HepG2 (cell line): ENCODE results near the gene SEC14L2. TPM values are rescaled to one million over a fixed set of nuclear protein-coding genes. Genes with fewer than 3 reads are reported as not detected.

Experiments
- ATAC-seq: fragments of 200-7000 bp; cut with Tn5 transposase; 3 replicates; pipeline ENCODE4 v1.9.1; 2020; ENCODE audit warnings: mild to moderate bottlenecking, moderate library complexity
- BruUV-seq: library from RNA; stranded (reverse); fragments of 400-500 nt; replicated peaks from 2 replicates; lab custom pipeline; 2021; lab: Mats Ljungman, UMichigan
- CTCF ChIA-PET: fragments of 300-600 bp; formaldehyde crosslinking; extraction: SDS; loops from one replicate; lab custom pipeline; 2021; ENCODE audit warnings: low total read pairs, inconsistent platforms, low intra/inter-chr PET ratio; lab: Yijun Ruan, JAX
- POLR2A ChIA-PET: fragments of 350-600 bp; sonication (Branson Sonifier 250); formaldehyde crosslinking; loops from one replicate; lab custom pipeline; 2020; ENCODE audit warnings: antibody characterized with exemption, inconsistent platforms; lab: Yijun Ruan, JAX
- DNase-seq: peaks from one replicate; pipeline ENCODE4 v3.0.0-alpha.2; 2015; ENCODE audit warnings: low spot score
- FAIRE-seq: peaks from 3 replicates; lab custom pipeline; 2011; peaks lifted over from hg19 to GRCh38; lab: Jason Lieb, UNC
- H2AFZ ChIP-seq: one replicate; pipeline ENCODE4 v1.6.1; 2011; ENCODE audit warnings: low read length, inconsistent platforms
- H3K27ac ChIP-seq: fragments of 300-600 bp; 3 replicates; pipeline ENCODE4 v1.8.0; 2011; ENCODE audit warnings: mixed run types, mild to moderate bottlenecking, mixed read lengths, low read length, inconsistent platforms; ENCODE audit not compliant: insufficient read depth; ENCODE audit errors: extremely low read length
- H3K27me3 ChIP-seq, 2 experiments: fragments of 200-600 bp in 1 of 2; 2 replicates in 1 of 2; 3 replicates in 1 of 2; pipeline versions ENCODE4 v1.6.0 to v1.8.0; 2011; ENCODE audit warnings: low read length in 2 of 2, mild to moderate bottlenecking in 2 of 2, moderate library complexity in 2 of 2, inconsistent platforms in 1 of 2; ENCODE audit not compliant: insufficient read depth in 2 of 2, control insufficient read depth in 1 of 2
- H3K36me3 ChIP-seq, 2 experiments: fragments of 200-600 bp in 1 of 2; replicated peaks in 1 of 2; 2 replicates in 1 of 2; 3 replicates in 1 of 2; pipeline versions ENCODE4 v1.5.1 to v1.8.0; 2011; ENCODE audit warnings: low read length in 2 of 2, inconsistent platforms in 1 of 2; ENCODE audit not compliant: insufficient read depth in 2 of 2, control insufficient read depth in 1 of 2
- H3K4me1 ChIP-seq: 2 replicates; pipeline ENCODE4 v1.5.1; 2012; ENCODE audit warnings: low read length, inconsistent platforms; ENCODE audit not compliant: insufficient read depth
- H3K4me2 ChIP-seq: 2 replicates; pipeline ENCODE4 v1.6.0; 2011; ENCODE audit warnings: low read depth, low read length, inconsistent platforms
- H3K4me3 ChIP-seq, 3 experiments: fragments of 200-600 bp in 1 of 3; sonication (generic), shearing (Covaris generic) in 1 of 3; replicated peaks in 1 of 3; 2 replicates each; pipeline ENCODE4 v1.5.1; 2011 to 2016; ENCODE audit warnings: low read length in 3 of 3, inconsistent platforms in 2 of 3, low read depth in 2 of 3, mild to moderate bottlenecking in 2 of 3, control low read depth in 1 of 3, mixed read lengths in 1 of 3; ENCODE audit not compliant: insufficient read depth in 1 of 3
- H3K79me2 ChIP-seq: one replicate; pipeline ENCODE4 v1.6.1; 2011; ENCODE audit warnings: low read length, inconsistent platforms; ENCODE audit not compliant: insufficient read depth
- H3K9ac ChIP-seq: 2 replicates; pipeline ENCODE4 v1.6.0; 2011; ENCODE audit warnings: mild to moderate bottlenecking, low read depth, low read length, inconsistent platforms; ENCODE audit not compliant: insufficient read depth
- H3K9me3 ChIP-seq: 2 replicates; pipeline ENCODE4 v1.5.1; 2012; ENCODE audit warnings: mild to moderate bottlenecking, low read length
- H4K20me1 ChIP-seq: 2 replicates; pipeline ENCODE4 v1.6.0; 2011; ENCODE audit warnings: inconsistent platforms, mild to moderate bottlenecking, low read length, moderate library complexity; ENCODE audit not compliant: insufficient read depth
- ESRRA ChIP-seq: sonication (generic); formaldehyde crosslinking; IDR thresholded peaks from 2 replicates; pipeline ENCODE4 v1.5.1; 2020; ENCODE audit warnings: mild to moderate bottlenecking, low read depth, missing genetic modification reagents
- HES4 ChIP-seq: sonication (generic); formaldehyde crosslinking; IDR thresholded peaks from 2 replicates; pipeline ENCODE4 v1.9.0; 2021; ENCODE audit warnings: mild to moderate bottlenecking, missing genetic modification reagents, borderline replicate concordance
- MAFG ChIP-seq: sonication (generic); formaldehyde crosslinking; IDR thresholded peaks from 2 replicates; pipeline ENCODE4 v1.5.1; 2020; ENCODE audit warnings: mild to moderate bottlenecking, missing genetic modification reagents
- MAZ ChIP-seq, 2 experiments: sonication (generic) in 1 of 2; formaldehyde crosslinking in 1 of 2; IDR thresholded peaks; 2 replicates each; pipeline versions ENCODE4 v1.5.0 to v1.6.1; 2012 to 2020; ENCODE audit warnings: low read depth in 2 of 2, mild to moderate bottlenecking in 2 of 2, borderline replicate concordance in 1 of 2, improper control_type of control experiment in 1 of 2, low read length in 1 of 2, missing genetic modification reagents in 1 of 2, moderate library complexity in 1 of 2
- NONO ChIP-seq, 2 experiments: fragments of 450-650 bp in 1 of 2; sonication (generic) in 1 of 2; formaldehyde crosslinking in 1 of 2; IDR thresholded peaks in 1 of 2; conservative IDR thresholded peaks in 1 of 2; 2 replicates each; pipeline versions ENCODE4 v1.6.1 to v1.8.0; 2017 to 2022; ENCODE audit warnings: mild to moderate bottlenecking in 1 of 2, missing genetic modification reagents in 1 of 2, moderate library complexity in 1 of 2
- POLR2A ChIP-seq, 2 experiments: IDR thresholded peaks; 2 replicates each; pipeline ENCODE4 v1.6.1; 2011; ENCODE audit warnings: low read depth in 2 of 2, low read length in 2 of 2, mild to moderate bottlenecking in 1 of 2, moderate library complexity in 1 of 2; ENCODE audit not compliant: insufficient read depth in 1 of 2
- POLR2AphosphoS5 ChIP-seq: IDR thresholded peaks from 2 replicates; pipeline ENCODE4 v1.6.1; 2012; ENCODE audit warnings: low read depth, low read length
- SNAI1 ChIP-seq: sonication (generic); formaldehyde crosslinking; IDR thresholded peaks from 2 replicates; pipeline ENCODE4 v1.5.0; 2020; ENCODE audit warnings: mild to moderate bottlenecking, missing genetic modification reagents, borderline replicate concordance
- SOX6 ChIP-seq, 2 experiments: fragments of 450-650 bp in 1 of 2; sonication (generic) in 1 of 2; formaldehyde crosslinking in 1 of 2; IDR thresholded peaks; 2 replicates each; pipeline versions ENCODE4 v1.4.0 to v1.6.1; 2017 to 2020; ENCODE audit warnings: antibody characterized with exemption in 1 of 2, mild to moderate bottlenecking in 1 of 2, missing genetic modification reagents in 1 of 2
- ZFP36L1 ChIP-seq: sonication (generic); formaldehyde crosslinking; IDR thresholded peaks from 2 replicates; pipeline ENCODE4 v1.8.0; 2022; ENCODE audit warnings: mild to moderate bottlenecking, missing genetic modification reagents, moderate library complexity
- ZNF160 ChIP-seq: sonication (generic); formaldehyde crosslinking; IDR thresholded peaks from 2 replicates; pipeline ENCODE4 v1.8.0; 2022; ENCODE audit warnings: mild to moderate bottlenecking, inconsistent platforms, missing genetic modification reagents
- ZNF709 ChIP-seq: sonication (generic); formaldehyde crosslinking; IDR thresholded peaks from 2 replicates; pipeline ENCODE4 v1.5.0; 2020; ENCODE audit warnings: mild to moderate bottlenecking, missing genetic modification reagents
- ZNF879 ChIP-seq: sonication (generic); formaldehyde crosslinking; IDR thresholded peaks from 2 replicates; pipeline ENCODE4 v1.8.1; 2023; ENCODE audit warnings: missing genetic modification reagents
- WGBS: methylation state at CpG from one replicate; pipeline ENCODE4 v1.1.6; 2017; ENCODE audit warnings: low lambda C conversion rate; 5-methylcytosine and 5-hydroxymethylcytosine counted together
- in situ Hi-C: cut with HindIII; loops from 2 replicates; pipeline ENCODE4 v1.10.0; 2017; ENCODE audit warnings: low pct_unique_long_range_greater_than_20kb; ENCODE audit not compliant: extremely low pct_ligation_motif_present
- intact Hi-C: fragments of 100-400 bp; cut with micrococcal nuclease; formaldehyde crosslinking; loops from one replicate; pipeline ENCODE4 v1.10.0; 2022; ENCODE audit not compliant: unreplicated experiment
- polyA plus RNA-seq, 8 experiments: library from polyadenylated mRNA; depleted of rRNA in 3 of 8; stranded (reverse) in 7 of 8; unstranded in 1 of 8; fragments of >200 nt; fragmentation: Illumina TruSeq in 4 of 8; extraction: Trizol in 4 of 8; gene quantifications; 2 replicates each; pipeline versions ENCODE4 v1.2.1 to v1.2.3, GENCODE V29; 2011 to 2016; ENCODE audit warnings: low read depth in 4 of 8, missing spikeins in 1 of 8, mixed read lengths in 1 of 8; ENCODE audit not compliant: insufficient read depth in 1 of 8
- total RNA-seq, 5 experiments: library from RNA; depleted of rRNA; stranded (reverse); fragments of >200 nt; fragmentation: Illumina TruSeq; extraction: Trizol; gene quantifications; 2 replicates each; pipeline ENCODE4 v1.2.3, GENCODE V29; 2016; ENCODE audit warnings: low read depth in 1 of 5
- TF ChIP-seq, protein P1 (sequence below): sonication (generic); formaldehyde crosslinking; IDR thresholded peaks from 2 replicates; pipeline ENCODE4 v1.5.0; 2020; ENCODE audit warnings: mild to moderate bottlenecking, missing genetic modification reagents, moderate library complexity
- TF ChIP-seq, protein P2 (sequence below): sonication (generic); formaldehyde crosslinking; IDR thresholded peaks from 2 replicates; pipeline ENCODE4 v1.4.0; 2020; ENCODE audit warnings: mild to moderate bottlenecking, missing genetic modification reagents
- TF ChIP-seq, protein P3 (sequence below): sonication (generic); formaldehyde crosslinking; IDR thresholded peaks from 2 replicates; pipeline ENCODE4 v1.9.0; 2022; ENCODE audit warnings: missing genetic modification reagents, mild to moderate bottlenecking, borderline replicate concordance

SEC14L2 gene
- total and polyA plus RNA-seq, 2 of the 13 experiments (the other 11 are each of a cell fraction or from before 2014, with no cell fraction given): 4.1 to 5.1 TPM

DNA sequence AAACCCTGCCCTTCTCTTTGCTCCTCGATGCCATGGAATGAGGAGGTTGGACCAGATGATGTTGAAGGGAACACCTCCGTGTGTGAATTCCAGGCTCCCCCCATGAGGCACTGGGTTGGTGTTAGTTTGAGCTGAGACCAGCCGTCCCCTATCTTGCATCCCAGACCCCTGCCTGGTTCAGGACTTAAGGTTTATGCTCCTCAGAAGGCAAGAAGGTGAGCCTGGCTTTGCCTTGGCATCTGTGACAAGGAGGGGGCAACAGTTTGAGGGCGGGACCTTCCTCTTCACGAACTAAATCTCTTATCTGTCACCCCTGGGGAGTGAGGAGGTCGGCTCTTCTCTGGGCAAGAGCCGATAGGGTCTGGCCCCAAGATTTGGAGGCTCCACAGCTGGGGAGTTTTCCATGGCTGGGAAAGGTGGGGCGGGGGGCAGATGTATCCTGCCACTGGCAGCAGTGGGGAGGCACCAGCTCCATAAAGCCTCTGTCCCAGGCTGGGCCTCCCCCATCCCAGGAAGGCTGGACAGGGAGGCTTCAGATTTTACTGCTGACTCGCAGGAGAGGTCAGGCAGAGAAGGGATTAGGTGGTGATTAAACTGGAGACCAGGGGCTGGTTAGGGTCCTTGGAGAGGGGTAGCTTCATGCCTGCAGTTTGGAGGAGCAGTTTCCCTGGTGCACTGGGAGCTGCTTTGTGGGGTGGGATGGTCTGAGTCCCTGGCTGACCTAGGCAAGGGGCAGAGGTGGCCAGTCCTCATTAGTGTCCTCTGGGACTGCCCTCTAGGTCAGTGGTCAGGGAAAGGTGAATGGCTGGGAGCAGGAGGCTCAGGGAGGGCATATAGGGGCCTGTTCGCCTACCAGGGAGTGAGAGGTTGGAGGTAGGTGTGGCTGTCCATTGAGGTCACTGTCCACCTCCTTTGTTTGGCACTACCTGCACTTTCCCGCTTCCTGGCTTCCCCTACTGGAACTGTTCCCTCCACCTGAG is 1.1 kb downstream of the SEC14L2 start:
- BruUV-seq: no TSS peak
- Histone ChIP-seq H3K9ac (peak overlapping the region; percentile 58), H3K4me3 (peak overlapping the region; percentile 67 to 84 (median 74)), H3K36me3 (no peaks in the 10 kb centered on the region), H4K20me1 (no peaks in the 10 kb centered on the region), H3K9me3 (no peaks in the 10 kb centered on the region), H2AFZ (no peak overlapping the region), H3K27me3 (peaks cover 0 to 4% of the 10 kb centered on the region in 2 experiments; a peak in 1 of 5 replicates), H3K27ac (no peak overlapping the region), H3K4me2 (peak overlapping the region; percentile 94), H3K79me2 (no peaks in the 10 kb centered on the region), H3K4me1 (peaks cover 64% of the 10 kb centered on the region)
- FAIRE-seq (no peak), DNase-seq (no peak), ATAC-seq (peak; percentile 58)
- in situ Hi-C loops (loop anchor here (25.0 kb wide), 1 partner anchor 286 kb away; no protein-coding TSS in a partner anchor), intact Hi-C loops (no loop called here)
- WGBS: 27% methylated on average over 2 of the region's 11 CpGs
- POLR2A ChIA-PET: interaction anchor here (1.7 to 10.2 kb wide), 4 partner anchors 8 to 26 kb away, joined by 6 to 164 read pairs (median 8); partner anchors contain the start of genes MTFP1 and RNF215
- CTCF ChIA-PET: no interaction called here
- no peak for TF ChIP-seq ZNF879 (CRISPR knock-in tag)
- 0 out of 2 replicates have a peak, but pooled peaks have one; percentile 17 for TF ChIP-seq ZNF160 (CRISPR knock-in tag)
- no peak for TF ChIP-seq SOX6 (IDR thresholded peaks at IDR 0.05)
- TF ChIP-seq SOX6 (CRISPR knock-in tag; IDR thresholded peaks at IDR 0.05): 0 out of 2 replicates have a peak, but pooled peaks have one; percentile 15
- peak in 1 of 2 experiments; percentile 38; a peak in 1 of 4 replicates for TF ChIP-seq POLR2A (IDR thresholded peaks at IDR 0.05; ENCODE audit: insufficient read depth in 1 of 2, low read depth in 2 of 2, low read length in 2 of 2)
- 0 out of 2 replicates have a peak, but pooled peaks have one; percentile 43 for TF ChIP-seq SNAI1 (CRISPR knock-in tag)
- TF ChIP-seq NONO (IDR thresholded peaks at IDR 0.05): no peak
- TF ChIP-seq NONO (CRISPR knock-in tag; conservative IDR thresholded peaks at IDR 0.05): 0 out of 2 replicates have a peak, but pooled peaks have one; percentile 23
- TF ChIP-seq ESRRA (CRISPR knock-in tag): 0 out of 2 replicates have a peak, but pooled peaks have one; percentile 33
- TF ChIP-seq, protein P1, sequence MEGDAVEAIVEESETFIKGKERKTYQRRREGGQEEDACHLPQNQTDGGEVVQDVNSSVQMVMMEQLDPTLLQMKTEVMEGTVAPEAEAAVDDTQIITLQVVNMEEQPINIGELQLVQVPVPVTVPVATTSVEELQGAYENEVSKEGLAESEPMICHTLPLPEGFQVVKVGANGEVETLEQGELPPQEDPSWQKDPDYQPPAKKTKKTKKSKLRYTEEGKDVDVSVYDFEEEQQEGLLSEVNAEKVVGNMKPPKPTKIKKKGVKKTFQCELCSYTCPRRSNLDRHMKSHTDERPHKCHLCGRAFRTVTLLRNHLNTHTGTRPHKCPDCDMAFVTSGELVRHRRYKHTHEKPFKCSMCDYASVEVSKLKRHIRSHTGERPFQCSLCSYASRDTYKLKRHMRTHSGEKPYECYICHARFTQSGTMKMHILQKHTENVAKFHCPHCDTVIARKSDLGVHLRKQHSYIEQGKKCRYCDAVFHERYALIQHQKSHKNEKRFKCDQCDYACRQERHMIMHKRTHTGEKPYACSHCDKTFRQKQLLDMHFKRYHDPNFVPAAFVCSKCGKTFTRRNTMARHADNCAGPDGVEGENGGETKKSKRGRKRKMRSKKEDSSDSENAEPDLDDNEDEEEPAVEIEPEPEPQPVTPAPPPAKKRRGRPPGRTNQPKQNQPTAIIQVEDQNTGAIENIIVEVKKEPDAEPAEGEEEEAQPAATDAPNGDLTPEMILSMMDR: no peak
- TF ChIP-seq ZNF709 (CRISPR knock-in tag): no peak
- TF ChIP-seq ZFP36L1 (CRISPR knock-in tag): no peak
- TF ChIP-seq, protein P2, sequence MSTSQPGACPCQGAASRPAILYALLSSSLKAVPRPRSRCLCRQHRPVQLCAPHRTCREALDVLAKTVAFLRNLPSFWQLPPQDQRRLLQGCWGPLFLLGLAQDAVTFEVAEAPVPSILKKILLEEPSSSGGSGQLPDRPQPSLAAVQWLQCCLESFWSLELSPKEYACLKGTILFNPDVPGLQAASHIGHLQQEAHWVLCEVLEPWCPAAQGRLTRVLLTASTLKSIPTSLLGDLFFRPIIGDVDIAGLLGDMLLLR (CRISPR knock-in tag): no peak
- TF ChIP-seq POLR2AphosphoS5: 0 out of 2 replicates have a peak, but pooled peaks have one; percentile 20
- no peak for TF ChIP-seq MAZ (IDR thresholded peaks at IDR 0.05; ENCODE audit: borderline replicate concordance, low read depth, low read length)
- no peak for TF ChIP-seq MAZ (CRISPR knock-in tag; IDR thresholded peaks at IDR 0.05; ENCODE audit: low read depth)
- no peak for TF ChIP-seq MAFG (CRISPR knock-in tag)
- TF ChIP-seq HES4 (CRISPR knock-in tag): no peak
- TF ChIP-seq, protein P3, sequence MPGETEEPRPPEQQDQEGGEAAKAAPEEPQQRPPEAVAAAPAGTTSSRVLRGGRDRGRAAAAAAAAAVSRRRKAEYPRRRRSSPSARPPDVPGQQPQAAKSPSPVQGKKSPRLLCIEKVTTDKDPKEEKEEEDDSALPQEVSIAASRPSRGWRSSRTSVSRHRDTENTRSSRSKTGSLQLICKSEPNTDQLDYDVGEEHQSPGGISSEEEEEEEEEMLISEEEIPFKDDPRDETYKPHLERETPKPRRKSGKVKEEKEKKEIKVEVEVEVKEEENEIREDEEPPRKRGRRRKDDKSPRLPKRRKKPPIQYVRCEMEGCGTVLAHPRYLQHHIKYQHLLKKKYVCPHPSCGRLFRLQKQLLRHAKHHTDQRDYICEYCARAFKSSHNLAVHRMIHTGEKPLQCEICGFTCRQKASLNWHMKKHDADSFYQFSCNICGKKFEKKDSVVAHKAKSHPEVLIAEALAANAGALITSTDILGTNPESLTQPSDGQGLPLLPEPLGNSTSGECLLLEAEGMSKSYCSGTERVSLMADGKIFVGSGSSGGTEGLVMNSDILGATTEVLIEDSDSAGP (CRISPR knock-in tag): peak; percentile 24; the same call in 1 of the 2 replicates
